GM12878 (cell line): ENCODE measurements around the gene MYBL2. TPM values are rescaled to one million over a fixed set of nuclear protein-coding genes. Genes with fewer than 3 reads are reported as not detected.

ENCODE experiments used
- ATAC-seq: fragments of 200-7000 bp; cut with Tn5 transposase; 3 replicates; pipeline ENCODE4 v1.9.1; 2020; ENCODE audit warnings: mild to moderate bottlenecking, moderate library complexity
- BruUV-seq: library from RNA; stranded (reverse); fragments of 400-500 nt; replicated peaks from 2 replicates; lab custom pipeline; 2021; lab: Mats Ljungman, UMichigan
- CTCF ChIA-PET: fragments of 300-600 bp; sonication (Branson Sonifier 250); formaldehyde crosslinking; extraction: SDS; loops from one replicate; lab custom pipeline; 2021; ENCODE audit warnings: inconsistent platforms; lab: Yijun Ruan, JAX
- POLR2A ChIA-PET: fragments of 350-600 bp; formaldehyde crosslinking; extraction: SDS; loops from one replicate; lab custom pipeline; 2021; ENCODE audit warnings: inconsistent platforms; lab: Charles Lee
- RAD21 ChIA-PET: fragments of 300-600 bp; sonication (Branson Sonifier 250); formaldehyde crosslinking; loops from one replicate; lab custom pipeline; 2023; ENCODE audit warnings: antibody characterized with exemption; ENCODE audit not compliant: unreplicated experiment; lab: Charles Lee
- SMC1A ChIA-PET: fragments of 300-600 bp; sonication (Branson Sonifier 250); formaldehyde crosslinking; loops from one replicate; lab custom pipeline; 2023; ENCODE audit not compliant: unreplicated experiment, uncharacterized antibody; lab: Charles Lee
- DNase-seq: peaks from one replicate; pipeline ENCODE4 v3.0.0-alpha.2; 2011; ENCODE audit warnings: low read depth, low spot score
- FAIRE-seq: peaks from 3 replicates; lab custom pipeline; 2011; peaks lifted over from hg19 to GRCh38; lab: Jason Lieb, UNC
- H2AFZ ChIP-seq: 2 replicates; pipeline ENCODE4 v1.6.0; 2011; ENCODE audit warnings: low read depth, low read length, control low read depth; ENCODE audit not compliant: control insufficient read depth
- H3K27ac ChIP-seq: 2 replicates; pipeline ENCODE4 v1.5.1; 2011; ENCODE audit warnings: control low read depth; ENCODE audit not compliant: control insufficient read depth, insufficient read depth
- H3K27me3 ChIP-seq, 2 experiments: replicated peaks in 1 of 2; 2 replicates each; pipeline versions ENCODE4 v1.6.0 to v1.6.1; 2011; ENCODE audit warnings: low read length in 1 of 2; ENCODE audit not compliant: control insufficient read depth in 2 of 2, insufficient read depth in 2 of 2
- H3K36me3 ChIP-seq, 2 experiments: 2 replicates each; pipeline ENCODE4 v1.5.1; 2011; ENCODE audit warnings: low read length in 1 of 2; ENCODE audit not compliant: control insufficient read depth in 2 of 2, insufficient read depth in 2 of 2
- H3K4me1 ChIP-seq: 2 replicates; pipeline ENCODE4 v1.6.1; 2011; ENCODE audit warnings: mild to moderate bottlenecking, low read length, moderate library complexity, mixed read lengths; ENCODE audit not compliant: control insufficient read depth, insufficient read depth
- H3K4me2 ChIP-seq: 2 replicates; pipeline ENCODE4 v1.6.0; 2011; ENCODE audit warnings: control low read depth; ENCODE audit not compliant: control insufficient read depth, insufficient read depth
- H3K4me3 ChIP-seq: fragments of 200-600 bp; sonication (generic); 2 replicates; pipeline ENCODE4 v1.5.1; 2016
- H3K79me2 ChIP-seq: 2 replicates; pipeline ENCODE4 v1.6.0; 2011; ENCODE audit warnings: low read length; ENCODE audit not compliant: control insufficient read depth, insufficient read depth
- H3K9ac ChIP-seq: 2 replicates; pipeline ENCODE4 v1.8.0; 2011; ENCODE audit warnings: low read length, control low read depth, mixed read lengths; ENCODE audit not compliant: control insufficient read depth, insufficient read depth
- H3K9me3 ChIP-seq: replicated peaks from 3 replicates; pipeline ENCODE4 v1.5.1; 2011; ENCODE audit warnings: mild to moderate bottlenecking, low read length; ENCODE audit not compliant: control insufficient read depth, insufficient read depth
- H4K20me1 ChIP-seq: 2 replicates; pipeline ENCODE4 v1.6.0; 2011; ENCODE audit not compliant: control insufficient read depth, insufficient read depth
- BACH1 ChIP-seq: fragments of 450-650 bp; IDR thresholded peaks from 2 replicates; pipeline ENCODE4 v1.6.1; 2017; ENCODE audit warnings: mild to moderate bottlenecking, borderline replicate concordance
- MEF2B ChIP-seq: fragments of 450-650 bp; IDR thresholded peaks from 2 replicates; pipeline ENCODE4 v1.6.1; 2018; ENCODE audit warnings: mild to moderate bottlenecking, moderate library complexity; ENCODE audit not compliant: partially characterized antibody, poor library complexity, severe bottlenecking
- MYB ChIP-seq: fragments of 150-350 bp; IDR thresholded peaks from 2 replicates; pipeline ENCODE4 v1.6.1; 2014; ENCODE audit warnings: mild to moderate bottlenecking, low read depth, low read length, borderline replicate concordance
- NFIC ChIP-seq: IDR thresholded peaks from 2 replicates; pipeline ENCODE4 v1.6.1; 2012; ENCODE audit warnings: low read depth, mild to moderate bottlenecking, inconsistent platforms, low read length, moderate library complexity
- NFXL1 ChIP-seq: fragments of 450-650 bp; IDR thresholded peaks from 2 replicates; pipeline ENCODE4 v1.6.1; 2017; ENCODE audit warnings: antibody characterized with exemption, mild to moderate bottlenecking, borderline replicate concordance
- NKRF ChIP-seq: fragments of 450-650 bp; conservative IDR thresholded peaks from 2 replicates; pipeline ENCODE4 v1.6.1; 2017; ENCODE audit warnings: mild to moderate bottlenecking, moderate library complexity
- NR2F1 ChIP-seq: fragments of 450-650 bp; conservative IDR thresholded peaks from 2 replicates; pipeline ENCODE4 v1.6.1; 2017; ENCODE audit warnings: mild to moderate bottlenecking
- NRF1 ChIP-seq: conservative IDR thresholded peaks from 2 replicates; pipeline ENCODE4 v1.6.1; 2011; ENCODE audit warnings: mild to moderate bottlenecking, low read depth, low read length, improper control_type of control experiment
- PKNOX1 ChIP-seq: fragments of 450-650 bp; IDR thresholded peaks from 2 replicates; pipeline ENCODE4 v1.6.1; 2016; ENCODE audit warnings: mild to moderate bottlenecking
- RB1 ChIP-seq: fragments of 450-650 bp; formaldehyde crosslinking; IDR thresholded peaks from 2 replicates; pipeline ENCODE4 v1.6.1; 2017; ENCODE audit warnings: mild to moderate bottlenecking, borderline replicate concordance
- SRF ChIP-seq, 2 experiments: IDR thresholded peaks; 2 replicates each; pipeline ENCODE4 v1.6.1; 2011; ENCODE audit warnings: low read depth in 2 of 2, low read length in 2 of 2, mild to moderate bottlenecking in 1 of 2, moderate library complexity in 1 of 2
- STAT3 ChIP-seq: IDR thresholded peaks from 2 replicates; pipeline ENCODE4 v1.6.1; 2011; ENCODE audit warnings: low read depth, low read length, improper control_type of control experiment
- TCF7 ChIP-seq: IDR thresholded peaks from 2 replicates; pipeline ENCODE4 v1.6.1; 2014; ENCODE audit warnings: antibody characterized with exemption, borderline replicate concordance
- WGBS: methylation state at CpG from one replicate; pipeline ENCODE4 v1.1.6; 2016; ENCODE audit warnings: low lambda C conversion rate; ENCODE audit not compliant: insufficient replicate concordance, insufficient coverage; ENCODE audit errors: missing lambda C conversion rate; 5-methylcytosine and 5-hydroxymethylcytosine counted together
- in situ Hi-C: fragments of 300-500 bp; cut with MboI; formaldehyde crosslinking; loops from 9 replicates; pipeline ENCODE4 v1.14.3; 2018; ENCODE audit warnings: mixed read lengths
- intact Hi-C: fragments of 100-400 bp; cut with micrococcal nuclease; formaldehyde crosslinking; loops from one replicate; pipeline ENCODE4 v1.14.2; 2022; ENCODE audit not compliant: unreplicated experiment
- polyA plus RNA-seq, 11 experiments: library from polyadenylated mRNA; depleted of rRNA in 4 of 11; unstranded in 6 of 11; stranded (reverse) in 5 of 11; fragments of >200 nt; fragmentation: Nextera tagmentation in 4 of 11; fragmentation: Illumina TruSeq in 1 of 11; extraction: Ambion mirVana in 4 of 11; extraction: Trizol in 1 of 11; gene quantifications; 1 replicate in 1 of 11; 2 replicates in 10 of 11; pipeline versions ENCODE4 v1.2.1 to v1.2.3, GENCODE V29; 2011 to 2016; ENCODE audit warnings: inconsistent platforms in 2 of 11, missing spikeins in 2 of 11, low read depth in 1 of 11
- total RNA-seq, 4 experiments: library from RNA; depleted of rRNA in 3 of 4; stranded (reverse); fragments of >200 nt in 3 of 4; fragmentation: Illumina TruSeq in 1 of 4; extraction: Trizol in 1 of 4; gene quantifications; 2 replicates each; pipeline versions ENCODE4 v1.2.1 to v1.2.3, GENCODE V29; 2013 to 2021
- TF ChIP-seq, protein P1 (sequence below): IDR thresholded peaks from 2 replicates; pipeline ENCODE4 v1.6.1; 2011; ENCODE audit warnings: low read depth, mild to moderate bottlenecking, low read length, moderate library complexity, borderline replicate concordance; ENCODE audit errors: extremely low read depth

Gene MYBL2
- total and polyA plus RNA-seq, 10 of the 15 experiments (the other 5 are each of a cell fraction or from before 2014, with no cell fraction given), result 4.5 to 213 (median 74.2) TPM

DNA sequence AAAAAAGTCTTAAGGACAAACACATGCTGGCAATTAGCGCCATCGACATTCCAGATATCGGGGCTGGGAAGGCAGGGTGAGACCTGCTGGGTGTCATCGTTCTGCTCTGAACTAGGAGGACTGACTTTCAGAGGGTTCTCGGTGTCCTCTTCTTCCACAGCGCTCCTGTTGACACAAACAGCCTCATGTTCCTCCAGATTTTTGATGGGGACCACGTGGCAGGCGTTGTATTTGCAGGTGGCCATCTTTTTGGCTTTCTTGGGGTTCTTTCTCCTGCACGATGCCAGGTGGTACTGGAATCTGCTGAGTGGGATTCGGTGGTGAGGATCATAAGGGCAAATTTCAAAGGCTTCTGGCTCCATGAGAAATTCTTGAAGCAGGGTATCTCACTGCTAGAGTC, 59.4 kb downstream of the MYBL2 start (continued):
- TF ChIP-seq NKRF, result no peak
- TF ChIP-seq PKNOX1, result no peak
- no peak for TF ChIP-seq NRF1
- TF ChIP-seq RB1, result no peak

DNA sequence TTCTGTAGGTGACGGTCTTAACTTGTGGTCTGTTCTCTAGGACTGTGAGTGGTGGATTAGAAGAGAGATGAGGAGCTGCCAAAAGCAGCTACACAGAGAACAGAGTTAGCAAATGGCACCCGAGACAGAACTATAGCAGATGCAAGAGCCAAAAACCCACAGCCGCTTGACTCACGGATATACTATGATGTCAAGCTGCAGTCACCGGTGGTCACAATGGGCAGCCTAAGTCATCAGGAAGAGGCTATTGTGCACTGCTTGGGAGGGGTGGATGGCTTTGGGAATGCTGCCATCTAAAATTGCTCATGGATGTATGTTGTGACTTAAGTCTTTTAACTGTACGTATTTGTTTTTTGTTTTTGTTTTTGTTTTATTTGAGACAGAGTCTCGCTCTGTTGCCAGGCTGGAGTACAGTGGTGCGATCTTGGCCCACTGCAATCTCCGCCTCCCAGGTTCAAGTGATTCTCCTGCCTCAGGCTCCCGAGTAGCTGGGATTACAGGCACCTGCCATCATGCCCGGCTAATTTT, 60.0 kb downstream of the MYBL2 start, which contains the start of gene GTSF1L:
Gene GTSF1L (minus strand): TSS at position 192 of the 528 bp plus-strand sequence. CDS start 308 bp downstream, outside the sequence.
- POLR2A ChIA-PET, result interaction anchor here (1.6 to 2.0 kb wide), 2 partner anchors 10 to 16 kb away, joined by 4 to 11 read pairs; no protein-coding TSS in a partner anchor
- Histone ChIP-seq H3K4me1 (peaks cover 10% of the 10 kb centered on the region; the same call in 1 of the 2 replicates), H3K9me3 (no peaks in the 10 kb centered on the region), H2AFZ (no peak within 1 kb of the TSS), H4K20me1 (no peaks in the 10 kb centered on the region), H3K79me2 (no peaks in the 10 kb centered on the region), H3K27ac (no peak within 1 kb of the TSS), H3K9ac (no peak within 1 kb of the TSS), H3K4me3 (no peak within 1 kb of the TSS), H3K36me3 (no peaks in the 10 kb centered on the region), H3K4me2 (no peak within 1 kb of the TSS), H3K27me3 (no peaks in the 10 kb centered on the region)
- in situ Hi-C loops (no loop called here), intact Hi-C loops (no loop called here)
- FAIRE-seq (no peak), ATAC-seq (no peak), DNase-seq (no peak)
- RAD21 ChIA-PET, result interaction anchor here (1.8 kb wide), 1 partner anchor 21 kb away, joined by 5 read pairs; no protein-coding TSS in a partner anchor
- CTCF ChIA-PET, result interaction anchor here (1.5 kb wide), 2 partner anchors 24 to 35 kb away, joined by 3 to 4 read pairs; no protein-coding TSS in a partner anchor
- TF ChIP-seq, protein P1, sequence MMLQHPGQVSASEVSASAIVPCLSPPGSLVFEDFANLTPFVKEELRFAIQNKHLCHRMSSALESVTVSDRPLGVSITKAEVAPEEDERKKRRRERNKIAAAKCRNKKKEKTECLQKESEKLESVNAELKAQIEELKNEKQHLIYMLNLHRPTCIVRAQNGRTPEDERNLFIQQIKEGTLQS, result no peak
- no peak for TF ChIP-seq NFIC
- no peak for TF ChIP-seq NFXL1
- no peak for TF ChIP-seq TCF7
- no peak for TF ChIP-seq NR2F1
- no peak for TF ChIP-seq MEF2B
- no peak for TF ChIP-seq STAT3
- no peak for TF ChIP-seq BACH1
- TF ChIP-seq SRF (IDR thresholded peaks at IDR 0.05; ENCODE audit: low read depth in 2 of 2, low read length in 2 of 2), result no peak
- TF ChIP-seq MYB, result no peak
- WGBS, result 92% methylated on average over 11 of the region's 11 CpGs
- SMC1A ChIA-PET, result interaction anchor here (1.3 to 2.1 kb wide), 4 partner anchors 9 to 354 kb away, joined by 6 to 12 read pairs (median 8); no protein-coding TSS in a partner anchor
- no TSS peak for BruUV-seq
